H1 (cell line): ENCODE data around the gene RBM34. TPM values are rescaled to one million over a fixed set of nuclear protein-coding genes. Genes with fewer than 3 reads are reported as not detected.

Experiments
- CTCF ChIA-PET: fragments of 300-600 bp; sonication (Branson Sonifier 250); formaldehyde crosslinking; loops from one replicate; lab custom pipeline; 2021; ENCODE audit not compliant: partially characterized antibody; lab: Charles Lee
- POLR2A ChIA-PET: fragments of 300-600 bp; sonication (Branson Sonifier 250); formaldehyde crosslinking; loops from one replicate; lab custom pipeline; 2021; ENCODE audit warnings: inconsistent platforms; ENCODE audit not compliant: partially characterized antibody; lab: Charles Lee
- DNase-seq, 2 experiments: peaks; one replicate each; pipeline versions ENCODE4 v3.0.0 to v3.0.0-alpha.2; 2010 to 2022; ENCODE audit warnings: low spot score in 2 of 2, low read depth in 1 of 2, mixed read lengths in 1 of 2
- FAIRE-seq: peaks from 2 replicates; lab custom pipeline; 2011; peaks lifted over from hg19 to GRCh38; lab: Jason Lieb, UNC
- H2AFZ ChIP-seq: 2 replicates; pipeline ENCODE4 v1.8.1; 2012; ENCODE audit warnings: low read length, inconsistent platforms
- H2AK5ac ChIP-seq: 2 replicates; pipeline ENCODE4 v1.6.1; 2013; ENCODE audit warnings: low read depth, low read length
- H2BK120ac ChIP-seq: replicated peaks from 2 replicates; pipeline ENCODE3; 2013; ENCODE audit warnings: low read depth, low read length, inconsistent platforms
- H2BK12ac ChIP-seq: 2 replicates; pipeline ENCODE4 v1.6.1; 2013; ENCODE audit warnings: low read depth, low read length
- H2BK15ac ChIP-seq: 2 replicates; pipeline ENCODE4 v1.6.1; 2013; ENCODE audit warnings: low read length
- H2BK20ac ChIP-seq: 2 replicates; pipeline ENCODE4 v1.6.1; 2013; ENCODE audit warnings: low read length
- H2BK5ac ChIP-seq: 2 replicates; pipeline ENCODE4 v1.6.1; 2013; ENCODE audit warnings: low read depth, low read length
- H3K14ac ChIP-seq: 2 replicates; pipeline ENCODE4 v1.6.1; 2013; ENCODE audit warnings: inconsistent platforms; ENCODE audit not compliant: insufficient read length
- H3K18ac ChIP-seq: 2 replicates; pipeline ENCODE4 v1.6.1; 2013; ENCODE audit warnings: low read length; ENCODE audit errors: extremely low read depth
- H3K23ac ChIP-seq: 2 replicates; pipeline ENCODE4 v1.6.1; 2013; ENCODE audit warnings: inconsistent platforms; ENCODE audit not compliant: insufficient read length
- H3K23me2 ChIP-seq: 2 replicates; pipeline ENCODE4 v1.6.1; 2013; ENCODE audit warnings: low read depth, low read length
- H3K27ac ChIP-seq: 2 replicates; pipeline ENCODE4 v1.6.1; 2011; ENCODE audit warnings: low read depth, low read length, inconsistent platforms
- H3K27me3 ChIP-seq, 4 experiments: replicated peaks in 1 of 4; 1 replicate in 1 of 4; 2 replicates in 3 of 4; pipeline versions ENCODE4 v1.6.1 to v1.8.1; 2011 to 2013; ENCODE audit warnings: low read length in 3 of 4, mild to moderate bottlenecking in 3 of 4, inconsistent platforms in 2 of 4, mixed read lengths in 2 of 4, moderate library complexity in 1 of 4; ENCODE audit not compliant: control insufficient read depth in 3 of 4, insufficient read depth in 3 of 4; ENCODE audit errors: extremely low read depth in 1 of 4
- H3K36me3 ChIP-seq, 4 experiments: 2 replicates each; pipeline versions ENCODE4 v1.6.1 to v1.8.1; 2011 to 2013; ENCODE audit warnings: mild to moderate bottlenecking in 4 of 4, low read length in 3 of 4, moderate library complexity in 2 of 4, control low read depth in 1 of 4, inconsistent platforms in 1 of 4; ENCODE audit not compliant: insufficient read depth in 4 of 4, control insufficient read depth in 2 of 4
- H3K4ac ChIP-seq: replicated peaks from 2 replicates; pipeline ENCODE3; 2013; ENCODE audit warnings: low read length, low read depth, mixed read lengths, inconsistent platforms; ENCODE audit not compliant: insufficient read length
- H3K4me1 ChIP-seq, 4 experiments: replicated peaks in 1 of 4; 1 replicate in 1 of 4; 2 replicates in 3 of 4; pipeline versions ENCODE4 v1.6.1 to v1.8.1; 2011 to 2013; ENCODE audit warnings: low read length in 3 of 4, inconsistent platforms in 2 of 4, mixed read lengths in 1 of 4; ENCODE audit not compliant: insufficient read depth in 4 of 4, control insufficient read depth in 3 of 4
- H3K4me2 ChIP-seq, 2 experiments: 2 replicates each; pipeline versions ENCODE4 v1.6.1 to v1.8.1; 2011 to 2013; ENCODE audit warnings: low read depth in 2 of 2, low read length in 2 of 2, control low read depth in 1 of 2, inconsistent platforms in 1 of 2, mild to moderate bottlenecking in 1 of 2; ENCODE audit not compliant: insufficient read depth in 1 of 2
- H3K4me3 ChIP-seq, 4 experiments: fragments of 200-600, 300-600 bp in 1 of 4; sonication (generic), shearing (Covaris generic), sonication (Bioruptor Twin) in 1 of 4; 2 replicates each; pipeline versions ENCODE4 v1.5.1 to v1.8.1; 2011 to 2016; ENCODE audit warnings: low read length in 4 of 4, low read depth in 3 of 4, control low read depth in 2 of 4, inconsistent platforms in 2 of 4, mild to moderate bottlenecking in 2 of 4, mixed read lengths in 1 of 4, moderate library complexity in 1 of 4; ENCODE audit not compliant: insufficient read depth in 2 of 4; ENCODE audit errors: extremely low read depth in 1 of 4
- H3K56ac ChIP-seq: replicated peaks from 2 replicates; pipeline ENCODE3; 2013; ENCODE audit warnings: low read depth, mild to moderate bottlenecking, mixed read lengths, low read length, inconsistent platforms; ENCODE audit not compliant: insufficient read length
- H3K79me1 ChIP-seq: 2 replicates; pipeline ENCODE4 v1.6.1; 2013; ENCODE audit warnings: low read depth, low read length, control low read depth
- H3K79me2 ChIP-seq, 2 experiments: 2 replicates each; pipeline versions ENCODE4 v1.6.1 to v1.8.1; 2012 to 2013; ENCODE audit warnings: low read length in 2 of 2, mild to moderate bottlenecking in 2 of 2, inconsistent platforms in 1 of 2; ENCODE audit not compliant: insufficient read depth in 2 of 2, control insufficient read depth in 1 of 2
- H3K9ac ChIP-seq, 4 experiments: replicated peaks in 1 of 4; 1 replicate in 1 of 4; 2 replicates in 3 of 4; pipeline versions ENCODE4 v1.6.1 to v1.8.1; 2011 to 2013; ENCODE audit warnings: low read depth in 3 of 4, low read length in 3 of 4, control low read depth in 2 of 4, mild to moderate bottlenecking in 2 of 4, moderate library complexity in 2 of 4, inconsistent platforms in 1 of 4; ENCODE audit errors: extremely low read depth in 1 of 4
- H3K9me3 ChIP-seq, 2 experiments: 2 replicates each; pipeline versions ENCODE4 v1.6.1 to v1.8.1; 2012 to 2013; ENCODE audit warnings: mild to moderate bottlenecking in 2 of 2, moderate library complexity in 2 of 2, control low read depth in 1 of 2, inconsistent platforms in 1 of 2, low read depth in 1 of 2, low read length in 1 of 2, mixed read lengths in 1 of 2; ENCODE audit not compliant: insufficient read depth in 2 of 2
- H4K20me1 ChIP-seq, 2 experiments: replicated peaks in 1 of 2; 2 replicates each; pipeline versions ENCODE3 to v1.8.1; 2011 to 2013; ENCODE audit warnings: inconsistent platforms in 2 of 2, low read length in 2 of 2, mild to moderate bottlenecking in 1 of 2; ENCODE audit not compliant: insufficient read depth in 2 of 2, control insufficient read depth in 1 of 2
- H4K5ac ChIP-seq: 2 replicates; pipeline ENCODE4 v1.6.1; 2013; ENCODE audit warnings: low read length, low read depth, mixed read lengths, inconsistent platforms; ENCODE audit not compliant: insufficient read length
- H4K8ac ChIP-seq: 2 replicates; pipeline ENCODE4 v1.8.0; 2013; ENCODE audit warnings: mild to moderate bottlenecking, moderate library complexity, low read length, inconsistent platforms; ENCODE audit not compliant: insufficient read depth; ENCODE audit errors: extremely low read depth
- H4K91ac ChIP-seq: replicated peaks from 2 replicates; pipeline ENCODE3; 2013; ENCODE audit warnings: low read length, mixed read lengths, inconsistent platforms; ENCODE audit not compliant: insufficient read length
- ATF2 ChIP-seq: IDR thresholded peaks from 2 replicates; pipeline ENCODE4 v1.6.1; 2012; ENCODE audit warnings: low read length, inconsistent platforms
- CHD2 ChIP-seq: IDR thresholded peaks from 2 replicates; pipeline ENCODE4 v1.6.1; 2012; ENCODE audit warnings: low read length, improper control_type of control experiment
- CREB1 ChIP-seq: IDR thresholded peaks from 2 replicates; pipeline ENCODE4 v1.6.1; 2012; ENCODE audit warnings: inconsistent platforms
- JUN ChIP-seq: IDR thresholded peaks from 2 replicates; pipeline ENCODE4 v1.6.1; 2011; ENCODE audit warnings: low read depth, mild to moderate bottlenecking, improper control_type of control experiment, low read length
- NANOG ChIP-seq: IDR thresholded peaks from 2 replicates; pipeline ENCODE4 v1.6.1; 2011; ENCODE audit warnings: low read length, low read depth, mild to moderate bottlenecking, inconsistent platforms; ENCODE audit not compliant: insufficient read depth, poor library complexity, severe bottlenecking
- PHF8 ChIP-seq: fragments of 200-600 bp; sonication (generic); conservative IDR thresholded peaks from 2 replicates; pipeline ENCODE4 v1.7.1; 2012; ENCODE audit warnings: low read depth, mild to moderate bottlenecking, inconsistent platforms, low read length, moderate library complexity
- POLR2AphosphoS5 ChIP-seq: IDR thresholded peaks from 2 replicates; pipeline ENCODE4 v1.6.1; 2011; ENCODE audit warnings: low read depth, low read length
- POU5F1 ChIP-seq: IDR thresholded peaks from 2 replicates; pipeline ENCODE4 v1.6.1; 2011; ENCODE audit warnings: low read depth, mild to moderate bottlenecking, low read length, moderate library complexity
- RAD21 ChIP-seq, 2 experiments: IDR thresholded peaks in 1 of 2; conservative IDR thresholded peaks in 1 of 2; 2 replicates each; pipeline ENCODE4 v1.6.1; 2011; ENCODE audit warnings: low read depth in 2 of 2, low read length in 2 of 2, improper control_type of control experiment in 1 of 2, inconsistent platforms in 1 of 2, mild to moderate bottlenecking in 1 of 2, moderate library complexity in 1 of 2
- RBBP5 ChIP-seq: IDR thresholded peaks from 2 replicates; pipeline ENCODE4 v1.7.1; 2012; ENCODE audit warnings: low read depth, mild to moderate bottlenecking, inconsistent platforms, low read length, moderate library complexity, borderline replicate concordance
- RFX5 ChIP-seq: IDR thresholded peaks from 2 replicates; pipeline ENCODE4 v1.6.1; 2011; ENCODE audit warnings: low read depth, low read length, improper control_type of control experiment, borderline replicate concordance
- TAF7 ChIP-seq: optimal IDR thresholded peaks from 2 replicates; pipeline ENCODE3; 2011; ENCODE audit warnings: low read depth, mild to moderate bottlenecking, inconsistent platforms, low read length, moderate library complexity, borderline replicate concordance
- TCF12 ChIP-seq: IDR thresholded peaks from 2 replicates; pipeline ENCODE4 v1.6.1; 2011; ENCODE audit warnings: low read depth, mild to moderate bottlenecking, low read length
- WGBS, 2 experiments: shearing (Covaris generic) in 1 of 2; methylation state at CpG; one replicate each; pipeline versions ENCODE4 v1.1.6 to v1.1.7; 2013 to 2015; ENCODE audit warnings: low lambda C conversion rate in 2 of 2, mixed read lengths in 2 of 2, inconsistent platforms in 1 of 2, low coverage in 1 of 2, missing lambda C conversion rate in 1 of 2; ENCODE audit not compliant: insufficient replicate concordance in 2 of 2, insufficient coverage in 1 of 2, insufficient read length in 1 of 2; ENCODE audit errors: extremely low coverage in 1 of 2, missing lambda C conversion rate in 1 of 2; 5-methylcytosine and 5-hydroxymethylcytosine counted together
- polyA plus RNA-seq, 7 experiments: library from polyadenylated mRNA; depleted of rRNA in 3 of 7; stranded (reverse) in 5 of 7; unstranded in 2 of 7; fragments of >200 nt in 5 of 7; fragments of 200-250 nt in 2 of 7; gene quantifications; 1 replicate in 5 of 7; 2 replicates in 1 of 7; 4 replicates in 1 of 7; pipeline versions ENCODE4 v1.2.1 to v1.2.3, GENCODE V29; 2011 to 2013; ENCODE audit warnings: missing spikeins in 2 of 7, mixed read lengths in 2 of 7
- total RNA-seq: library from RNA; stranded (reverse); fragmentation: NEBNext Ultra II Directional; extraction: Animal tissue kit (Norgen Biotek cat#: 25700); gene quantifications from 2 replicates; pipeline ENCODE4 v1.2.1, GENCODE V29; 2021

Gene RBM34
- total and polyA plus RNA-seq, 2 of the 8 experiments (the other 6 are each of a cell fraction or from before 2014, with no cell fraction given) = 18.8 to 108 TPM

GRCh38 chr1:235111107-235111506 lies 49.9 kb downstream of the RBM34 start:
- Histone ChIP-seq H3K9ac (no peak overlapping the region), H3K4me3 (no peak overlapping the region), H3K27me3 (no peaks in the 10 kb centered on the region), H2BK5ac (no peak overlapping the region), H3K27ac (no peak overlapping the region), H2AFZ (no peak overlapping the region), H2BK15ac (no peak overlapping the region), H3K14ac (no peak overlapping the region), H2BK120ac (no peak overlapping the region), H3K79me1 (peaks cover 4% of the 10 kb centered on the region; the same call in 1 of the 2 replicates), H3K36me3 (peaks cover 24 to 73% (median 60%) of the 10 kb centered on the region in 4 experiments), H3K4me1 (no peaks in the 10 kb centered on the region), H3K79me2 (peaks cover 0 to 32% of the 10 kb centered on the region in 2 experiments; a peak in 2 of 4 replicates), H3K56ac (no peak overlapping the region), H4K20me1 (peaks cover 2 to 6% of the 10 kb centered on the region in 2 experiments), H3K18ac (no peak overlapping the region), H3K9me3 (no peaks in the 10 kb centered on the region), H4K8ac (no peak overlapping the region), H3K4me2 (no peak overlapping the region), H2BK20ac (no peak overlapping the region), H4K5ac (no peak overlapping the region), H2BK12ac (no peak overlapping the region), H2AK5ac (no peak overlapping the region), H3K23ac (no peak overlapping the region), H3K23me2 (no peaks in the 10 kb centered on the region), H3K4ac (no peak overlapping the region), H4K91ac (no peak overlapping the region)
- FAIRE-seq = no peak
- WGBS, 2 experiments = 96% methylated on average over 3 of the region's 3 CpGs; no CpG with 5 or more reads in 1 of the 2 experiments
- peak in 1 of 2 experiments; percentile 8 for DNase-seq
- POLR2A ChIA-PET = interaction anchor here (1.5 to 3.3 kb wide), 2 partner anchors 13 to 32 kb away, joined by 3 to 24 read pairs; no protein-coding TSS in a partner anchor
- CTCF ChIA-PET = no interaction called here
- TF ChIP-seq RFX5 (no peak), CHD2 (no peak), JUN (no peak), TAF7 (no peak), TCF12 (no peak), POU5F1 (no peak), PHF8 (no peak), ATF2 (no peak), RBBP5 (no peak), POLR2AphosphoS5 (no peak), RAD21 (IDR thresholded peaks at IDR 0.05 in 1 of 2, conservative IDR thresholded peaks at IDR 0.05 in 1 of 2; ENCODE audit: low read depth in 2 of 2, low read length in 2 of 2) (no peak), NANOG (no peak), CREB1 (no peak)
